ENCODE results near the gene SS18L1.
"Not testable (repeated sequence)": the region's sequence is repeated elsewhere in the genome, so short reads cannot be mapped to it uniquely, and the experiment has no call there.

GRCh38 chr20:62115800-62116407, 27.7 kb upstream of the SS18L1 start:
- not testable (repeated sequence) for TF ChIP-seq CTCF, POLR2A, POLR2AphosphoS5 (IDR thresholded peaks at IDR 0.05)
